ENCODE measurements around the gene ZFYVE21. TPM values are rescaled to one million over a fixed set of nuclear protein-coding genes. Genes with fewer than 3 reads are reported as not detected.

The ZFYVE21 gene
- total RNA-seq, 1 experiment from 2014 or later, result 59.7 TPM

- POLR2A ChIA-PET, result no interaction called here
- Mint-ChIP-seq H3K27ac (peak overlapping the region; percentile 45; the same call in 1 of the 2 replicates), H3K36me3 (peaks cover 16% of the 10 kb centered on the region), H3K9me3 (no peaks in the 10 kb centered on the region), H3K4me3 (no peak overlapping the region), H3K27me3 (ENCODE audit: low read depth) (peaks cover 2% of the 10 kb centered on the region; the same call in 1 of the 2 replicates), H3K4me1 (peaks cover 26% of the 10 kb centered on the region)
- CTCF ChIA-PET, result interaction anchor here (1.4 kb wide), 1 partner anchor 174 kb away, joined by 3 read pairs; no protein-coding TSS in a partner anchor
- ATAC-seq, result no peak
- DNase-seq (ENCODE audit: low spot score), result no peak
- TF ChIP-seq HMGXB4 (CRISPR knock-in tag; IDR thresholded peaks at IDR 0.05) (0 out of 2 replicates have a peak, but pooled peaks have one; percentile 14), FOXK1 (CRISPR knock-in tag; IDR thresholded peaks at IDR 0.05) (no peak)
Measured at GRCh38 chr14:103711516-103712431, 3.8 kb upstream of the ZFYVE21 start.

GRCh38 chr14:103712633-103713247 lies 2.9 kb upstream of the ZFYVE21 start:
- Mint-ChIP-seq H3K27ac (peak overlapping the region; percentile 55), H3K36me3 (peaks cover 16% of the 10 kb centered on the region), H3K9me3 (no peaks in the 10 kb centered on the region), H3K4me1 (peaks cover 36% of the 10 kb centered on the region), H3K27me3 (ENCODE audit: low read depth) (peaks cover 2% of the 10 kb centered on the region; the same call in 1 of the 2 replicates), H3K4me3 (no peak overlapping the region)
- ChIA-PET CTCF (interaction anchor here (1.8 kb wide), 1 partner anchor 188 kb away, joined by 6 read pairs; no protein-coding TSS in a partner anchor), POLR2A (no interaction called here)
- ATAC-seq (no peak), DNase-seq (ENCODE audit: low spot score) (no peak)
- TF ChIP-seq AR (CRISPR knock-in tag; IDR thresholded peaks at IDR 0.05), result no peak
- no peak for TF ChIP-seq ZMAT4 (CRISPR knock-in tag; IDR thresholded peaks at IDR 0.05)
- no peak for TF ChIP-seq ELF4 (CRISPR knock-in tag; IDR thresholded peaks at IDR 0.05; ENCODE audit: low read depth)
- no peak for TF ChIP-seq ESRRA (CRISPR knock-in tag; IDR thresholded peaks at IDR 0.05; ENCODE audit: borderline replicate concordance)
- no peak for TF ChIP-seq ZNF138 (CRISPR knock-in tag; conservative IDR thresholded peaks at IDR 0.05)
- no peak for TF ChIP-seq SMAD4 (CRISPR knock-in tag; IDR thresholded peaks at IDR 0.05)
- TF ChIP-seq FOXP4 (CRISPR knock-in tag; IDR thresholded peaks at IDR 0.05), result no peak
- TF ChIP-seq USF1 (CRISPR knock-in tag; IDR thresholded peaks at IDR 0.05), result no peak
- no peak for TF ChIP-seq GRHL2 (CRISPR knock-in tag; IDR thresholded peaks at IDR 0.05; ENCODE audit: insufficient replicate concordance, severe bottlenecking)
- TF ChIP-seq RELA (CRISPR knock-in tag; IDR thresholded peaks at IDR 0.05; ENCODE audit: borderline replicate concordance), result no peak
- TF ChIP-seq AFF4 (CRISPR knock-in tag; IDR thresholded peaks at IDR 0.05; ENCODE audit: borderline replicate concordance), result no peak
- TF ChIP-seq PRDM15 (CRISPR knock-in tag; IDR thresholded peaks at IDR 0.05), result no peak
